Measurements from ENCODE around the gene VOPP1. TPM values are rescaled to one million over a fixed set of nuclear protein-coding genes. Genes with fewer than 3 reads are reported as not detected.
A peak's percentile ranks its signal among the peaks of the same experiment; 100 is the strongest.

VOPP1 gene
- total and polyA plus RNA-seq, 9 of the 15 experiments (the other 6 are each of a cell fraction or from before 2014, with no cell fraction given) = 8.2 to 45.8 (median 31.2) TPM

DNA sequence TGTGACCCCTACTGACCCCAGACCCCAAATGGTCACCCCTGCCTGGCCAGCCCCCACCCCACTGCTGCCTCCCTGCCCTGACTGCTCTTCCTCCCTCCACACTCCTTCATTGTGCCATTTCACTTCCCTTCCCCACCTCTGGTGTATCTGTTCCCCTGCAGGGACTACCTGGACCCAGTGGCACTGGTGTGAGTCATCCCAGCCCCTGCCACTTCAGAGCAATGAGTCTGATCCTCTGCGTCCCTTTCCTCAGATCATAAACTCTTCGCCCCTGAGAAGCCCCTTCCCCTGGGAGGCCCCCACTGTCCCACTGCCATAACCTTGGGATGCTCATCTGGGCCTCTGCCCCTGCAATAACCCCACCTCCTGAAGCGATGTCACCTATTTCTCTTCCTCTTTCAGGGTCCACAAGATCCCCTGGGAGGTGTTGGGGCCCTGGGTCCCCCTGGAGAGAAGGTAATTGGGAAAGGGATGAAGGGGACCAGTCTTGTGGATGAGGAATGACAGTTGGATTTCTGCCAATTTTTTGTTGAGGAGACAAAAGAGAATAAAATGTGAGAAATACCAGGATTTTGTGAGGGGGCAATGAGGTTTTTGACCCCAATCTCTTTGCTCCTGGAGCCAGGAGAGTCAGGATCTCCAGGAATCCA, 19.1 kb upstream of the VOPP1 start:
- Histone ChIP-seq H3K27ac (ENCODE audit: extremely low read depth, low read depth, low read length) (no peak overlapping the region), H3K36me3 (ENCODE audit: control insufficient read depth, insufficient read depth, low read length) (no peaks in the 10 kb centered on the region), H2AFZ (ENCODE audit: low read depth, low read length) (no peak overlapping the region), H3K27me3 (ENCODE audit: control insufficient read depth in 2 of 2, insufficient read depth in 2 of 2, low read length in 2 of 2) (peaks cover 0 to 19% of the 10 kb centered on the region in 2 experiments; a peak in 2 of 5 replicates), H3K9me1 (ENCODE audit: control insufficient read depth, insufficient read depth, low read length) (peaks cover 3% of the 10 kb centered on the region), H3K79me2 (ENCODE audit: control insufficient read depth, insufficient read depth, low read length) (no peaks in the 10 kb centered on the region), H3K4me3 (no peak overlapping the region), H3K4me1 (replicated peaks in 1 of 2; ENCODE audit: control insufficient read depth in 2 of 2, insufficient read depth in 2 of 2, low read length in 2 of 2) (peaks cover 4 to 5% of the 10 kb centered on the region in 2 experiments; a peak in 3 of 5 replicates), H3K9me3 (replicated peaks; ENCODE audit: control insufficient read depth, insufficient read depth, low read depth, low read length) (no peaks in the 10 kb centered on the region), H3K4me2 (ENCODE audit: insufficient read depth, low read length) (no peak overlapping the region), H4K20me1 (replicated peaks; ENCODE audit: control insufficient read depth, insufficient read depth, low read length) (0 out of 2 replicates have a peak, but pooled peaks cover 14% of the 10 kb centered on the region), H3K9ac (ENCODE audit: insufficient read depth in 1 of 2, low read depth in 2 of 2, low read length in 2 of 2) (no peak overlapping the region)
- POLR2A ChIA-PET = no interaction called here
- CTCF ChIA-PET (ENCODE audit: low intra/inter-chr PET ratio) = no interaction called here
- DNase-seq (ENCODE audit: extremely low read depth in 1 of 4, low spot score in 3 of 4) (peak in 3 of 4 experiments; percentile 4 to 7 (median 6)), ATAC-seq (no peak), FAIRE-seq (no peak)
- intact Hi-C loops (cut with micrococcal nuclease) (loop anchor here (5.0 to 10.0 kb wide), 2 partner anchors 307 to 481 kb away; no protein-coding TSS in a partner anchor), in situ Hi-C loops (cut with MboI) (loop anchor here (10.0 kb wide), 2 partner anchors 147 to 307 kb away; no protein-coding TSS in a partner anchor)
- TF ChIP-seq FOXA1 (IDR thresholded peaks at IDR 0.05; ENCODE audit: borderline replicate concordance) (no peak), NFIC (IDR thresholded peaks at IDR 0.05) (peak; percentile 60)
- TF ChIP-seq, protein P1, sequence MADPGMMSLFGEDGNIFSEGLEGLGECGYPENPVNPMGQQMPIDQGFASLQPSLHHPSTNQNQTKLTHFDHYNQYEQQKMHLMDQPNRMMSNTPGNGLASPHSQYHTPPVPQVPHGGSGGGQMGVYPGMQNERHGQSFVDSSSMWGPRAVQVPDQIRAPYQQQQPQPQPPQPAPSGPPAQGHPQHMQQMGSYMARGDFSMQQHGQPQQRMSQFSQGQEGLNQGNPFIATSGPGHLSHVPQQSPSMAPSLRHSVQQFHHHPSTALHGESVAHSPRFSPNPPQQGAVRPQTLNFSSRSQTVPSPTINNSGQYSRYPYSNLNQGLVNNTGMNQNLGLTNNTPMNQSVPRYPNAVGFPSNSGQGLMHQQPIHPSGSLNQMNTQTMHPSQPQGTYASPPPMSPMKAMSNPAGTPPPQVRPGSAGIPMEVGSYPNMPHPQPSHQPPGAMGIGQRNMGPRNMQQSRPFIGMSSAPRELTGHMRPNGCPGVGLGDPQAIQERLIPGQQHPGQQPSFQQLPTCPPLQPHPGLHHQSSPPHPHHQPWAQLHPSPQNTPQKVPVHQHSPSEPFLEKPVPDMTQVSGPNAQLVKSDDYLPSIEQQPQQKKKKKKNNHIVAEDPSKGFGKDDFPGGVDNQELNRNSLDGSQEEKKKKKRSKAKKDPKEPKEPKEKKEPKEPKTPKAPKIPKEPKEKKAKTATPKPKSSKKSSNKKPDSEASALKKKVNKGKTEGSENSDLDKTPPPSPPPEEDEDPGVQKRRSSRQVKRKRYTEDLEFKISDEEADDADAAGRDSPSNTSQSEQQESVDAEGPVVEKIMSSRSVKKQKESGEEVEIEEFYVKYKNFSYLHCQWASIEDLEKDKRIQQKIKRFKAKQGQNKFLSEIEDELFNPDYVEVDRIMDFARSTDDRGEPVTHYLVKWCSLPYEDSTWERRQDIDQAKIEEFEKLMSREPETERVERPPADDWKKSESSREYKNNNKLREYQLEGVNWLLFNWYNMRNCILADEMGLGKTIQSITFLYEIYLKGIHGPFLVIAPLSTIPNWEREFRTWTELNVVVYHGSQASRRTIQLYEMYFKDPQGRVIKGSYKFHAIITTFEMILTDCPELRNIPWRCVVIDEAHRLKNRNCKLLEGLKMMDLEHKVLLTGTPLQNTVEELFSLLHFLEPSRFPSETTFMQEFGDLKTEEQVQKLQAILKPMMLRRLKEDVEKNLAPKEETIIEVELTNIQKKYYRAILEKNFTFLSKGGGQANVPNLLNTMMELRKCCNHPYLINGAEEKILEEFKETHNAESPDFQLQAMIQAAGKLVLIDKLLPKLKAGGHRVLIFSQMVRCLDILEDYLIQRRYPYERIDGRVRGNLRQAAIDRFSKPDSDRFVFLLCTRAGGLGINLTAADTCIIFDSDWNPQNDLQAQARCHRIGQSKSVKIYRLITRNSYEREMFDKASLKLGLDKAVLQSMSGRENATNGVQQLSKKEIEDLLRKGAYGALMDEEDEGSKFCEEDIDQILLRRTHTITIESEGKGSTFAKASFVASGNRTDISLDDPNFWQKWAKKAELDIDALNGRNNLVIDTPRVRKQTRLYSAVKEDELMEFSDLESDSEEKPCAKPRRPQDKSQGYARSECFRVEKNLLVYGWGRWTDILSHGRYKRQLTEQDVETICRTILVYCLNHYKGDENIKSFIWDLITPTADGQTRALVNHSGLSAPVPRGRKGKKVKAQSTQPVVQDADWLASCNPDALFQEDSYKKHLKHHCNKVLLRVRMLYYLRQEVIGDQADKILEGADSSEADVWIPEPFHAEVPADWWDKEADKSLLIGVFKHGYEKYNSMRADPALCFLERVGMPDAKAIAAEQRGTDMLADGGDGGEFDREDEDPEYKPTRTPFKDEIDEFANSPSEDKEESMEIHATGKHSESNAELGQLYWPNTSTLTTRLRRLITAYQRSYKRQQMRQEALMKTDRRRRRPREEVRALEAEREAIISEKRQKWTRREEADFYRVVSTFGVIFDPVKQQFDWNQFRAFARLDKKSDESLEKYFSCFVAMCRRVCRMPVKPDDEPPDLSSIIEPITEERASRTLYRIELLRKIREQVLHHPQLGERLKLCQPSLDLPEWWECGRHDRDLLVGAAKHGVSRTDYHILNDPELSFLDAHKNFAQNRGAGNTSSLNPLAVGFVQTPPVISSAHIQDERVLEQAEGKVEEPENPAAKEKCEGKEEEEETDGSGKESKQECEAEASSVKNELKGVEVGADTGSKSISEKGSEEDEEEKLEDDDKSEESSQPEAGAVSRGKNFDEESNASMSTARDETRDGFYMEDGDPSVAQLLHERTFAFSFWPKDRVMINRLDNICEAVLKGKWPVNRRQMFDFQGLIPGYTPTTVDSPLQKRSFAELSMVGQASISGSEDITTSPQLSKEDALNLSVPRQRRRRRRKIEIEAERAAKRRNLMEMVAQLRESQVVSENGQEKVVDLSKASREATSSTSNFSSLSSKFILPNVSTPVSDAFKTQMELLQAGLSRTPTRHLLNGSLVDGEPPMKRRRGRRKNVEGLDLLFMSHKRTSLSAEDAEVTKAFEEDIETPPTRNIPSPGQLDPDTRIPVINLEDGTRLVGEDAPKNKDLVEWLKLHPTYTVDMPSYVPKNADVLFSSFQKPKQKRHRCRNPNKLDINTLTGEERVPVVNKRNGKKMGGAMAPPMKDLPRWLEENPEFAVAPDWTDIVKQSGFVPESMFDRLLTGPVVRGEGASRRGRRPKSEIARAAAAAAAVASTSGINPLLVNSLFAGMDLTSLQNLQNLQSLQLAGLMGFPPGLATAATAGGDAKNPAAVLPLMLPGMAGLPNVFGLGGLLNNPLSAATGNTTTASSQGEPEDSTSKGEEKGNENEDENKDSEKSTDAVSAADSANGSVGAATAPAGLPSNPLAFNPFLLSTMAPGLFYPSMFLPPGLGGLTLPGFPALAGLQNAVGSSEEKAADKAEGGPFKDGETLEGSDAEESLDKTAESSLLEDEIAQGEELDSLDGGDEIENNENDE (IDR thresholded peaks at IDR 0.05; ENCODE audit: low read depth, low read length) = no peak
- TF ChIP-seq, protein P2, sequence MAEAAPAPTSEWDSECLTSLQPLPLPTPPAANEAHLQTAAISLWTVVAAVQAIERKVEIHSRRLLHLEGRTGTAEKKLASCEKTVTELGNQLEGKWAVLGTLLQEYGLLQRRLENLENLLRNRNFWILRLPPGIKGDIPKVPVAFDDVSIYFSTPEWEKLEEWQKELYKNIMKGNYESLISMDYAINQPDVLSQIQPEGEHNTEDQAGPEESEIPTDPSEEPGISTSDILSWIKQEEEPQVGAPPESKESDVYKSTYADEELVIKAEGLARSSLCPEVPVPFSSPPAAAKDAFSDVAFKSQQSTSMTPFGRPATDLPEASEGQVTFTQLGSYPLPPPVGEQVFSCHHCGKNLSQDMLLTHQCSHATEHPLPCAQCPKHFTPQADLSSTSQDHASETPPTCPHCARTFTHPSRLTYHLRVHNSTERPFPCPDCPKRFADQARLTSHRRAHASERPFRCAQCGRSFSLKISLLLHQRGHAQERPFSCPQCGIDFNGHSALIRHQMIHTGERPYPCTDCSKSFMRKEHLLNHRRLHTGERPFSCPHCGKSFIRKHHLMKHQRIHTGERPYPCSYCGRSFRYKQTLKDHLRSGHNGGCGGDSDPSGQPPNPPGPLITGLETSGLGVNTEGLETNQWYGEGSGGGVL (CRISPR knock-in tag; IDR thresholded peaks at IDR 0.05) = no peak
- BruUV-seq (replicated peaks) = no TSS peak
- 10% methylated on average over 3 of the region's 3 CpGs for WGBS (ENCODE audit: insufficient coverage, low coverage, missing lambda C conversion rate)
